ENCODE results near the gene KANK4. TPM values are rescaled to one million over a fixed set of nuclear protein-coding genes. Genes with fewer than 3 reads are reported as not detected.

The KANK4 gene
- polyA plus RNA-seq, 3 donors: not detected

DNA sequence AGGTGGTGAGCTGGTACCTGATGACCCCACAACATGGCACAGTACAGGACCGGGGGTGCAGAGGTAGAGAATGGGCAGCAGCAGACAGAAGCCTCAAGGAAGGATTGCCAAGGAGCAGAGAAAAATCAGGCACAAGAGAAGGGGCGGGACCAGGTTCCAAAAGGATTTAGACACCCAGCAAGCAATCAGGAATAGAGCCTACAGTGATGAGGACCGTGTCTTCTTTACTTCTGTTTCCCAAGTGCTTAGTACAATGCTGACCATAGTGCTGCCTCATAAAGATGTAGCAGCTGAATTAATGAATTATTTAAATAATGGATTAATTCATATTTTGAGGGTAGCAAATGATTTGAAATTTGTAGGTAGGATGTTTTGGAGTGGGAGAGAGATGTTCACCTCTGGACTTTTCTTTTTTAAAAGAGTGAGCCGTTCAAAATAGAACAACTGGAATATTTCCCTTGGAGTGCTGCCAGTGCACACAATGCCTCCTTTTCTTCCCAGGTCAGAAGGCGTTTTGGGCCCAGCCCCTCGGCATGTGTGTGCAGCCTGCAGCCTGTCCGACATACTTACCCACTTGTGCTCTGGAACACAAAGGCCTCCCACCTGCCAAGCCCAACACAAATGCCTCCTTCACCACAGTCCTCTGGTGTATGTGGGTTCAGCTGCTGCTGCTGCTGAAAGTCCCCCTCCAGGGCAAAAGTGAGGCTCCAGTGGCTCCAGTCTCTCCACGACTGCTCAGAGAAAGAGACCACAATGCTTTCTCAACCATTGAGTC lies 19.6 kb downstream of the KANK4 start:
- Mint-ChIP-seq H3K4me1 (peaks cover 6% of the 10 kb centered on the region), H3K27ac (no peak overlapping the region), H3K4me3 (no peak overlapping the region), H3K9me3 (no peaks in the 10 kb centered on the region), H3K27me3 (ENCODE audit: low read depth in 3 of 3) (peaks cover 1 to 13% (median 2%) of the 10 kb centered on the region in 3 donors), H3K36me3 (no peaks in the 10 kb centered on the region)
- Histone ChIP-seq H3K36me3 (replicated peaks in 1 of 2; ENCODE audit: control insufficient read depth in 1 of 2, insufficient read depth in 2 of 2, low read length in 2 of 2) (no peaks in the 10 kb centered on the region), H4K20me1 (ENCODE audit: insufficient read depth, low read length) (no peaks in the 10 kb centered on the region), H2AFZ (ENCODE audit: insufficient read depth, low read depth, low read length, poor library complexity, severe bottlenecking) (no peak overlapping the region), H3K9ac (ENCODE audit: insufficient read depth, low read length, poor library complexity, severe bottlenecking) (no peak overlapping the region), H3K27me3 (ENCODE audit: control insufficient read depth in 2 of 2, insufficient read depth in 2 of 2, low read length in 2 of 2) (no peaks in the 10 kb centered on the region), H3K79me2 (ENCODE audit: insufficient read depth, low read length) (no peaks in the 10 kb centered on the region), H3K27ac (ENCODE audit: low read depth in 1 of 2, low read length in 2 of 2) (no peak overlapping the region), H3K4me2 (replicated peaks; ENCODE audit: extremely low read depth, low read length, poor library complexity, severe bottlenecking) (no peak overlapping the region), H3K4me1 (ENCODE audit: control insufficient read depth in 1 of 2, insufficient read depth in 2 of 2, low read length in 2 of 2) (peaks cover 0 to 11% of the 10 kb centered on the region in 2 donors), H3K4me3 (replicated peaks in 1 of 3; ENCODE audit: low read depth in 2 of 3, low read length in 3 of 3) (no peak overlapping the region), H3K9me3 (replicated peaks in 1 of 2; ENCODE audit: control insufficient read depth in 1 of 2, insufficient read depth in 1 of 2, low read length in 2 of 2) (no peaks in the 10 kb centered on the region)
- TF ChIP-seq, protein P1, sequence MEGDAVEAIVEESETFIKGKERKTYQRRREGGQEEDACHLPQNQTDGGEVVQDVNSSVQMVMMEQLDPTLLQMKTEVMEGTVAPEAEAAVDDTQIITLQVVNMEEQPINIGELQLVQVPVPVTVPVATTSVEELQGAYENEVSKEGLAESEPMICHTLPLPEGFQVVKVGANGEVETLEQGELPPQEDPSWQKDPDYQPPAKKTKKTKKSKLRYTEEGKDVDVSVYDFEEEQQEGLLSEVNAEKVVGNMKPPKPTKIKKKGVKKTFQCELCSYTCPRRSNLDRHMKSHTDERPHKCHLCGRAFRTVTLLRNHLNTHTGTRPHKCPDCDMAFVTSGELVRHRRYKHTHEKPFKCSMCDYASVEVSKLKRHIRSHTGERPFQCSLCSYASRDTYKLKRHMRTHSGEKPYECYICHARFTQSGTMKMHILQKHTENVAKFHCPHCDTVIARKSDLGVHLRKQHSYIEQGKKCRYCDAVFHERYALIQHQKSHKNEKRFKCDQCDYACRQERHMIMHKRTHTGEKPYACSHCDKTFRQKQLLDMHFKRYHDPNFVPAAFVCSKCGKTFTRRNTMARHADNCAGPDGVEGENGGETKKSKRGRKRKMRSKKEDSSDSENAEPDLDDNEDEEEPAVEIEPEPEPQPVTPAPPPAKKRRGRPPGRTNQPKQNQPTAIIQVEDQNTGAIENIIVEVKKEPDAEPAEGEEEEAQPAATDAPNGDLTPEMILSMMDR (IDR thresholded peaks at IDR 0.05): no peak
- no peak for DNase-seq
- WGBS (ENCODE audit: insufficient coverage): 86% methylated on average over 5 of the region's 8 CpGs
- intact Hi-C loops (cut with micrococcal nuclease): no loop called here

DNA sequence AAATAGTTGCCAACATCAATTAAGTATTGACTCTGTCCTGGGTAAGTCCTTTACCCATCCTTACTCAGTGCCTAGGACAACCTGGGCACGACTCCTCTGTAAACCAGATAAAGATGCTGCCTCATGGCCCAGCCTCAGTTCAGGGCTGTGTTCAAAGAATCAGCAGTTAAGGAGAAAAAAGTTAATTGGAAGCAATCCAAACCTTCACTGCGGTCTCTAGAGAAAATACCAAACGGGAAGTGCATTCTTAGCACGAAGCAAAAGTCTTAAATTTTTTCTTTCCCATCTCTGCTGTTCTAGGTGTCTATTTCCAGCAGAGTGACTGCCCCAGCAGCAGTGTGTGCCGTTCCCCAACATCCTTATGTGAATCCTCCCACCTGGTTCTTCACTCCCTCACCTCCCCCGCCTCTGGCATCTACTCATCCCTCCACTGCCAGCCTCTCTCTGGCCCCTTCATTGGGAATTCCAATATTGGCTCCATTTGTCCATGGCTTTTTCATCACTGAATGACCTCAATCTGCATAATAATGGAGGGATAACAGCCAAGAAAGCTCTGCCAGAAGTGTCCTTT lies 23.2 kb downstream of the KANK4 start:
- peak overlapping the region in 1 of 7 donors; percentile 9 for H3K27ac Mint-ChIP-seq
- WGBS (ENCODE audit: insufficient coverage): 7% methylated on average over 3 of the region's 6 CpGs
- Histone ChIP-seq H4K20me1 (ENCODE audit: insufficient read depth, low read length) (no peaks in the 10 kb centered on the region), H3K9ac (ENCODE audit: insufficient read depth, low read length, poor library complexity, severe bottlenecking) (no peak overlapping the region), H3K36me3 (replicated peaks in 1 of 2; ENCODE audit: control insufficient read depth in 1 of 2, insufficient read depth in 2 of 2, low read length in 2 of 2) (no peaks in the 10 kb centered on the region), H3K4me3 (replicated peaks in 1 of 3; ENCODE audit: low read depth in 2 of 3, low read length in 3 of 3) (no peak overlapping the region), H3K4me1 (ENCODE audit: control insufficient read depth in 1 of 2, insufficient read depth in 2 of 2, low read length in 2 of 2) (peaks cover 0 to 11% of the 10 kb centered on the region in 2 donors), H3K27me3 (ENCODE audit: control insufficient read depth in 2 of 2, insufficient read depth in 2 of 2, low read length in 2 of 2) (no peaks in the 10 kb centered on the region), H3K9me3 (replicated peaks in 1 of 2; ENCODE audit: control insufficient read depth in 1 of 2, insufficient read depth in 1 of 2, low read length in 2 of 2) (no peaks in the 10 kb centered on the region), H3K79me2 (ENCODE audit: insufficient read depth, low read length) (no peaks in the 10 kb centered on the region), H3K4me2 (replicated peaks; ENCODE audit: extremely low read depth, low read length, poor library complexity, severe bottlenecking) (peak overlapping the region; percentile 34), H3K27ac (ENCODE audit: low read depth in 1 of 2, low read length in 2 of 2) (no peak overlapping the region), H2AFZ (ENCODE audit: insufficient read depth, low read depth, low read length, poor library complexity, severe bottlenecking) (peak overlapping the region; percentile 54)
- peaks cover 1 to 10% (median 3%) of the 10 kb centered on the region in 3 donors for H3K27me3 Mint-ChIP-seq (ENCODE audit: low read depth in 3 of 3)
- TF ChIP-seq, protein P1 (IDR thresholded peaks at IDR 0.05): no peak
- intact Hi-C loops (cut with micrococcal nuclease): no loop called here
- H3K9me3 Mint-ChIP-seq: no peaks in the 10 kb centered on the region
- peaks cover 6% of the 10 kb centered on the region for H3K4me1 Mint-ChIP-seq
- DNase-seq: peak; percentile 6 to 38 (median 18)
- H3K4me3 Mint-ChIP-seq: peak overlapping the region in 1 of 2 donors; percentile 72
- H3K36me3 Mint-ChIP-seq: no peaks in the 10 kb centered on the region
